H9 (cell line): Measurements from ENCODE around the gene DICER1. TPM values are rescaled to one million over a fixed set of nuclear protein-coding genes. Genes with fewer than 3 reads are reported as not detected.

Experiments used
- DNase-seq: peaks from one replicate; pipeline ENCODE4 v3.0.0-alpha.2; 2017
- H2AFZ ChIP-seq: one replicate; pipeline ENCODE4 v1.6.1; 2013; ENCODE audit warnings: mild to moderate bottlenecking, low read length, control low read depth, moderate library complexity
- H2AK5ac ChIP-seq: 2 replicates; pipeline ENCODE4 v1.6.1; 2013; ENCODE audit warnings: low read length, control low read depth, mixed read lengths; ENCODE audit not compliant: insufficient read length
- H2BK120ac ChIP-seq: one replicate; pipeline ENCODE4 v1.6.1; 2013; ENCODE audit warnings: low read depth, mild to moderate bottlenecking, low read length, control low read depth, inconsistent platforms; ENCODE audit not compliant: poor library complexity, severe bottlenecking
- H2BK12ac ChIP-seq: 2 replicates; pipeline ENCODE4 v1.6.1; 2013; ENCODE audit warnings: low read length, control low read depth, mixed read lengths, low read depth; ENCODE audit not compliant: insufficient read length
- H2BK15ac ChIP-seq: 2 replicates; pipeline ENCODE4 v1.6.1; 2013; ENCODE audit warnings: low read depth, low read length, control low read depth
- H2BK20ac ChIP-seq: one replicate; pipeline ENCODE4 v1.6.1; 2013; ENCODE audit warnings: low read depth, mild to moderate bottlenecking, low read length, control low read depth, inconsistent platforms; ENCODE audit not compliant: poor library complexity, severe bottlenecking
- H2BK5ac ChIP-seq: 2 replicates; pipeline ENCODE4 v1.6.1; 2013; ENCODE audit warnings: low read length, control low read depth, mixed read lengths; ENCODE audit not compliant: insufficient read length
- H3K14ac ChIP-seq: 2 replicates; pipeline ENCODE4 v1.6.1; 2013; ENCODE audit warnings: low read length, control low read depth; ENCODE audit not compliant: insufficient read depth
- H3K18ac ChIP-seq: 2 replicates; pipeline ENCODE4 v1.6.1; 2013; ENCODE audit warnings: low read depth, mild to moderate bottlenecking, mixed read lengths, low read length, control low read depth; ENCODE audit not compliant: insufficient read length
- H3K23ac ChIP-seq: 2 replicates; pipeline ENCODE4 v1.6.1; 2013; ENCODE audit warnings: low read length, control low read depth, mixed read lengths, low read depth; ENCODE audit not compliant: insufficient read length
- H3K23me2 ChIP-seq: 2 replicates; pipeline ENCODE4 v1.6.1; 2013; ENCODE audit warnings: low read depth, mild to moderate bottlenecking, mixed read lengths, low read length, control low read depth; ENCODE audit not compliant: insufficient read length, poor library complexity, severe bottlenecking
- H3K27ac ChIP-seq: 2 replicates; pipeline ENCODE4 v1.5.1; 2013; ENCODE audit warnings: low read length, control low read depth, mixed read lengths, low read depth; ENCODE audit not compliant: insufficient read length
- H3K27me3 ChIP-seq: 2 replicates; pipeline ENCODE4 v1.6.1; 2013; ENCODE audit warnings: low read length, control low read depth, inconsistent platforms; ENCODE audit not compliant: insufficient read depth
- H3K4ac ChIP-seq: 2 replicates; pipeline ENCODE4 v1.6.1; 2013; ENCODE audit warnings: low read depth, mild to moderate bottlenecking, control low read depth, inconsistent platforms, low read length, moderate library complexity
- H3K4me1 ChIP-seq: 2 replicates; pipeline ENCODE4 v1.6.1; 2013; ENCODE audit warnings: low read length, control low read depth, inconsistent platforms; ENCODE audit not compliant: insufficient read depth
- H3K4me2 ChIP-seq: 2 replicates; pipeline ENCODE4 v1.6.1; 2013; ENCODE audit warnings: low read length, control low read depth, mixed read lengths; ENCODE audit not compliant: insufficient read length, insufficient read depth
- H3K56ac ChIP-seq: 2 replicates; pipeline ENCODE4 v1.6.1; 2013; ENCODE audit warnings: low read depth, mild to moderate bottlenecking, mixed read lengths, low read length, control low read depth; ENCODE audit not compliant: insufficient read length
- H3K79me1 ChIP-seq: 2 replicates; pipeline ENCODE4 v1.6.1; 2013; ENCODE audit warnings: low read depth, mild to moderate bottlenecking, moderate library complexity, low read length, control low read depth, inconsistent platforms; ENCODE audit not compliant: insufficient read depth, poor library complexity, severe bottlenecking
- H3K79me2 ChIP-seq: 2 replicates; pipeline ENCODE4 v1.6.1; 2013; ENCODE audit warnings: low read length, control low read depth, inconsistent platforms; ENCODE audit not compliant: insufficient read depth
- H3K9ac ChIP-seq: 2 replicates; pipeline ENCODE4 v1.6.1; 2013; ENCODE audit warnings: low read length, control low read depth, mixed read lengths; ENCODE audit not compliant: insufficient read length; ENCODE audit errors: extremely low read depth
- H3K9me3 ChIP-seq: one replicate; pipeline ENCODE4 v1.6.1; 2013; ENCODE audit warnings: low read depth, low read length, inconsistent platforms; ENCODE audit not compliant: control insufficient read depth
- H3T11ph ChIP-seq: one replicate; pipeline ENCODE4 v1.6.1; 2013; ENCODE audit warnings: mild to moderate bottlenecking, low read length, control low read depth, inconsistent platforms
- H4K20me1 ChIP-seq: one replicate; pipeline ENCODE4 v1.6.1; 2013; ENCODE audit not compliant: control insufficient read depth, insufficient read length, insufficient read depth
- H4K5ac ChIP-seq: 2 replicates; pipeline ENCODE4 v1.6.1; 2013; ENCODE audit warnings: low read depth, mild to moderate bottlenecking, mixed read lengths, low read length, control low read depth; ENCODE audit not compliant: insufficient read length
- H4K8ac ChIP-seq: replicated peaks from 2 replicates; pipeline ENCODE4 v1.6.1; 2013; ENCODE audit warnings: low read length, control low read depth, mixed read lengths, low read depth; ENCODE audit not compliant: insufficient read length
- H4K91ac ChIP-seq: 2 replicates; pipeline ENCODE4 v1.6.1; 2013; ENCODE audit warnings: low read depth, mild to moderate bottlenecking, moderate library complexity, mixed read lengths, low read length, control low read depth; ENCODE audit not compliant: insufficient read length
- H3K27ac Mint-ChIP-seq, 3 experiments: 2 replicates in 2 of 3; 3 replicates in 1 of 3; pipeline ENCODE4 v1.8.0; 2020 to 2021; ENCODE audit warnings: mixed read lengths in 3 of 3, mild to moderate bottlenecking in 1 of 3, moderate library complexity in 1 of 3
- H3K27me3 Mint-ChIP-seq: 2 replicates; pipeline ENCODE4 v1.8.0; 2021; ENCODE audit warnings: low read depth, mild to moderate bottlenecking, moderate library complexity, mixed read lengths
- H3K36me3 Mint-ChIP-seq, 3 experiments: 2 replicates in 2 of 3; 3 replicates in 1 of 3; pipeline ENCODE4 v1.8.0; 2020 to 2021; ENCODE audit warnings: low read depth in 3 of 3, mixed read lengths in 3 of 3; ENCODE audit not compliant: insufficient read depth in 1 of 3
- H3K4me1 Mint-ChIP-seq, 2 experiments: 2 replicates each; pipeline ENCODE4 v1.8.0; 2020; ENCODE audit warnings: mixed read lengths in 2 of 2
- H3K4me3 Mint-ChIP-seq, 2 experiments: 2 replicates in 1 of 2; 3 replicates in 1 of 2; pipeline ENCODE4 v1.8.0; 2020 to 2021; ENCODE audit warnings: mild to moderate bottlenecking in 2 of 2, mixed read lengths in 2 of 2, moderate library complexity in 1 of 2
- H3K9me3 Mint-ChIP-seq, 2 experiments: 2 replicates in 1 of 2; 3 replicates in 1 of 2; pipeline ENCODE4 v1.8.0; 2020; ENCODE audit warnings: mild to moderate bottlenecking in 2 of 2, mixed read lengths in 2 of 2, moderate library complexity in 1 of 2
- CTCF ChIP-seq: fragments of 200-600 bp; sonication (generic); conservative IDR thresholded peaks from 3 replicates; pipeline ENCODE4 v1.8.0; 2021; ENCODE audit warnings: antibody characterized with exemption, mild to moderate bottlenecking
- WGBS: extraction: QIAGEN DNeasy Blood & Tissue Kit; methylation state at CpG from one replicate; pipeline ENCODE4 v1.1.7; 2013; ENCODE audit warnings: missing lambda C conversion rate, low lambda C conversion rate, mixed read lengths; ENCODE audit not compliant: insufficient read length; ENCODE audit errors: extremely low coverage; 5-methylcytosine and 5-hydroxymethylcytosine counted together
- total RNA-seq: library from RNA; stranded (reverse); gene quantifications from 2 replicates; pipeline ENCODE4 v1.2.1, GENCODE V29; 2021

Gene DICER1
- total RNA-seq, 1 experiment from 2014 or later, result 57.0 TPM

- Histone ChIP-seq H2AK5ac (no peak overlapping the region), H4K5ac (no peak overlapping the region), H3K79me1 (no peaks in the 10 kb centered on the region), H3K27ac (no peak overlapping the region), H3K18ac (no peak overlapping the region), H2BK20ac (no peak overlapping the region), H3K79me2 (no peaks in the 10 kb centered on the region), H3K23me2 (no peaks in the 10 kb centered on the region), H3K14ac (no peak overlapping the region), H3T11ph (no peak overlapping the region), H3K27me3 (no peaks in the 10 kb centered on the region), H3K4me1 (no peaks in the 10 kb centered on the region), H3K4me2 (no peak overlapping the region), H3K9me3 (no peaks in the 10 kb centered on the region), H2BK120ac (no peak overlapping the region), H3K23ac (no peak overlapping the region), H2BK5ac (no peak overlapping the region), H3K9ac (no peak overlapping the region), H4K20me1 (no peaks in the 10 kb centered on the region), H2AFZ (no peak overlapping the region), H2BK15ac (no peak overlapping the region), H2BK12ac (no peak overlapping the region), H3K56ac (no peak overlapping the region), H4K8ac (no peak overlapping the region), H4K91ac (no peak overlapping the region), H3K4ac (no peak overlapping the region)
- H3K27ac Mint-ChIP-seq, result no peak overlapping the region
- H3K27me3 Mint-ChIP-seq, result peaks cover 5% of the 10 kb centered on the region
- H3K9me3 Mint-ChIP-seq, result 0 out of 5 replicates have a peak, but pooled peaks cover 0 to 2% of the 10 kb centered on the region in 2 experiments
- H3K4me1 Mint-ChIP-seq, result no peaks in the 10 kb centered on the region
- no peak overlapping the region for H3K4me3 Mint-ChIP-seq
- no peak for TF ChIP-seq CTCF
- H3K36me3 Mint-ChIP-seq, result no peaks in the 10 kb centered on the region
- DNase-seq, result no peak
- no CpG with 5 or more reads among the region's 2 CpGs for WGBS
These were observed 91.9 kb downstream of the DICER1 start for GRCh38 chr14:95065411-95065810.
